GM21723 (cell line): ENCODE measurements around the gene C3AR1.
A peak's percentile ranks its signal among the peaks of the same experiment; 100 is the strongest.
"Not testable (repeated sequence)": the region's sequence is repeated elsewhere in the genome, so short reads cannot be mapped to it uniquely, and the experiment has no call there.

ENCODE experiments used
- ATAC-seq: cut with Tn5 transposase; IDR thresholded peaks from one replicate; pipeline ENCODE4 v1.9.1; 2021; ENCODE audit warnings: mild to moderate bottlenecking, moderate library complexity; ENCODE audit not compliant: unreplicated experiment

C3AR1 gene

GRCh38 chr12:8065991-8066594 is at the start of gene C3AR1:
Gene C3AR1, minus strand, starts transcription at chr12:8066359. Its CDS starts 6,174 bp downstream, at chr12:8060185.
- peak; percentile 90 for ATAC-seq

DNA sequence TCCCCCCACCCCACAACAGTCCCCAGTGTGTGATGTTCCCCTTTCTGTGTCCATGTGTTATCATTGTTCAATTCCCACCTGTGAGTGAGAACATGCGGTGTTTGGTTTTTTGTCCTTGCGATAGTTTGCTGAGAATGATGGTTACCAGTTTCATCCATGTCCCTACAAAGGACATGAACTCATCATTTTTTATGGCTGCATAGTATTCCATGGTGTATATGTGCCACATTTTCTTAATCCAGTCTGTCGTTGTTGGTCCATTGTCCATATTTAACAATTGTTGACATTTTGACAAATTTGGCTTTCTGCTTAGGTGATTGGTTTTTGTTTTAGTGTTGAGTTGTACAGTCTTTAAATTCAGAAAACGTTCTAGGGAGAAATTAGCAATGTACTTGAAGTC is 47.0 kb upstream of the C3AR1 start:
- ATAC-seq = not testable (repeated sequence)

GRCh38 chr12:8108808-8109398 is 42.7 kb upstream of the C3AR1 start:
- ATAC-seq = no peak

GRCh38 chr12:8099235-8099634 is 33.1 kb upstream of the C3AR1 start:
- no peak for ATAC-seq

GRCh38 chr12:8096281-8096915 is 30.2 kb upstream of the C3AR1 start:
- no peak for ATAC-seq

DNA sequence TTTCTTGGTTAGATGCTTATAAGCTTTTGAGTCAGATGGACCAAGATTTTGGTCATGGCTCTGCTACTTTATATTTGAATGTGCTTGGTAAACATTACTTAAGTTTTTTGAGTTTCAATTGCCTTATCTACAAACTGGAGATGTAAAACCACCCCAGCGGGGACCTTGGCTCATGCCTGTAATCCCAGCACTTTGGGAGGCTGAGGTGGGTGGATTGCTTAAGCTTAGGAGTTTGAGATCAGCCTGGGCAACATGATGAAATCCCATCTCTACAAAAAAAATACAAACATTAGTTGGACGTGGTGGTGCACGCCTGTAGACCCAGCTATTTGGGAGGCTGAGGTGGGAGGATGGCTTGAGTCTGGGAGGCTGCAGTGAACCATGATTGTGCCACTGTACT is 27.1 kb upstream of the C3AR1 start:
- ATAC-seq = no peak

GRCh38 chr12:8089716-8090115 is 23.6 kb upstream of the C3AR1 start:
- no peak for ATAC-seq

DNA sequence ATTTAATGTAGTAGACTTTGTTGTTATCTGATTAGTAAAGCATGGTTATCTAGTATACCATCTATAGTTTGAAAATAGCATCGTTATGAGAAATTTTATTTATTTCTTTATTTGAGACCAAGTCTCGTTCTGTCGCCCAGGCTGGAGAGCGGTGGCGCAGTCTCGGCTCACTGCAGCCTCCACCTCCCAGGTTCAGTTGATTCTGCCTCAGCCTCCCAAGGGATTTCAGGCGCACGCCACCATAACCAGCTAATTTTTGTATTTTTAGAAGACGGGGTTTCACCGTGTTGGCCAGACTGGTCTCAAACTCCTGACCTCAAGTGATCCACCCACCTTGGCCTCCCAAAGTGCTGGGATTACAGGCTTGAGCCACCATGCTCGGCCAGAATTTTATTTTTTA is 23.1 kb upstream of the C3AR1 start:
- ATAC-seq = not testable (repeated sequence)

GRCh38 chr12:8088574-8088973 is 22.4 kb upstream of the C3AR1 start:
- peak; percentile 79 for ATAC-seq

- ATAC-seq = no peak
These were observed 21.5 kb upstream of the C3AR1 start for GRCh38 chr12:8087666-8088065.

DNA sequence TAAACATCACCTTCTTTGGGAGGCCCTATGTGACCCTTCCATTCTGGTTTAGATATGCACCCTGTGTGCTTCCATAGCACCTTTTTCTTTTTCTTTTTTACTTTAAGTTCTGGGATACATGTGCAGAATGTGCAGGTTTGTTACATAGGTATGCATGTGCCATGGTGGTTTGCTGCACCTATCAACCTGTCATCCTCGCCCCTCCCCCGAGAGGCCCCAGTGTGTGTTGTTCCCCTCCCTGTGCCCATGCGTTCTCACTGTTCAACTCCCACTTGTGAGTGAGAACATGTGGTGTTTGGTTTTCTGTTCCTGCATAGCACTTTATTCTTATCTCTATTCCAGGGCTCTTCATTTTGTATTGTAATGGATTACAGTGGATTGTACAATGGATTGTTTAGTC is 18.2 kb upstream of the C3AR1 start:
- ATAC-seq = not testable (repeated sequence)

DNA sequence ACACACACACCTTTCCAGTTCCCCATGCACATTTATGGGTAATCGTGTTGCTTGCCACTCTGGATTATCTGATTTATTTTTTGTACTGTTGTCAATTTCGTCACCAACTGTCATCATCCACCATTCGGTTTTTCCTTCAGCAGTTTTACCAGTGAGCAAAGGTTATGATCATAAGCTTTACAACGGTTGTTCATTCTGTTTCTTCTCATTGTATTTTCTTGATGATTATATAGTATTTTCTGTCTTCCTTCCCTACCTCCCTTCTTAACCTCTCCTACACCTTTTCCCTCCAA is 16.6 kb upstream of the C3AR1 start:
- ATAC-seq = no peak

- no peak for ATAC-seq
These were observed 15.2 kb upstream of the C3AR1 start for GRCh38 chr12:8081251-8081920.

DNA sequence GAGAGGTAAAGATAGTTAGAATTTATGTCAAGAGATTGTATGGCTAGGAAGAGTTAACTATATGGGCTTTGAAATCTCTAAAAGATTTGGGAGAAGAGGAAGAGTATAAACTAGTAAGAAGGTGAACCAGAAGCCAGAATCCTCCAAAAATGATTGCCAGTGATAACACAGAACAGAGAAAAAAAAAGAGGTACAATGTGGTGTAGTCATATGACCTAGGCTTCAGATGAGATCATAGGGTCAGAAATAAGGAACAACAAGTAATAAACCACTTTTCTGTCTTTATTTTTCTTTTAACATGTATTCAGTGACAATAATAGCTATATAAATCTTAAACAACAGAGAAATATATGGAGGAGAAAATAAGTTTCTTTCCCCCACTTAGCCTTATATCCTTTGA is 14.0 kb upstream of the C3AR1 start:
- ATAC-seq = no peak

DNA sequence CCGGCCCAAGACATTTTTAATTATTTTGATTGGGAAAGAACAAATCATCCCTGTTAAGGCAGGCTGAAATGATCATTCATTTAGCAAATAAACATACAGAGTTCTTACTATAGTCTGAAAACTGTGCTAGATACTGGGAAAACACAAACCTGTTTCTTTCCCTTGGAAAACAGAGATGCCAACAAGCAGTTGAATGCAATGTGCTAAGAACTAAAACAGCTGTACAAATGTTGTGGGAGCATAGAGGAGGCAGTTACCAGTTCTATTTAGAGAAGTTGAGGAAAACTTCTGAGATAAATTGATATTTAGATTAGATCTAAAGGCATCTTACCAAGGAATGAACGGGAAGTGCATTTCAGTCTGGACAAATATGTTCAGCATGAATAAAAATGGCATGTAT is 12.8 kb upstream of the C3AR1 start:
- ATAC-seq = no peak

DNA sequence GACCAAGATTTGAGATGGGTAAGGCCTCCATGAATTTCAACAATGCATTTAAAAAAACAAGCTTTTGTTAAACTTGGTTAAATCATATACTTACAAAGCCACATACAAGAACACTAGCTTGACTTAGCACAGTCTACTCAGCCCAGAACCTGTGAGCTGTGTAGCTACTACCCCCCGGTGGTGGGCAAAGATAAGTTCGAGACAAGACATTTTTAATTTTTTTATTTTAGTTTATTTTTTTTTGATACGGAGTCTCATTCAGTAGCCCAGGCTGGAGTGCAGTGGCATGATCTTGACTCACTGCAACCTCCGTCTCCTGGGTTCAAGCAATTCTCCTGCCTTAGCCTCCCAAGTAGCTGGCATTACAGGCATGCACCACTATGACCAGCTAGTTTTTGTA is 12.2 kb upstream of the C3AR1 start:
- no peak for ATAC-seq

DNA sequence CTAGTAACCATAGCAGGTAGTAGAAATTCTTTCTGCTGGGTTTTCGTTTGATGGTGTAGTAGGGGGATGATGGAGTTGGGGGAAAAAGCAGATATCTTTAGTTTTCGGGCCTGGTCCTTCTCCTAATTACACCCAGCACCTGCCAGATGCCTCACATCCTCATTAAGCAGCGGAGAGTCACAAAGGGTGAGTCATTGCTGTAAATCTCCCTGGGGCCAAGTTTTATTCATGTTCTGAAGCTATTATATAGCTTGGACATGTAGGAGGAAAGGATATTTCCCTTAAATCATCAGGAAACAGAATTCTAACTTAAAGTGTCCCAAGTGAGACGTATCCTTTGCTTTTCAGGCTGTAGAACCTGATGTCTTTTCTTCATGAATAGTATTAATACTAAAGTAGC is 11.0 kb upstream of the C3AR1 start:
- no peak for ATAC-seq

DNA sequence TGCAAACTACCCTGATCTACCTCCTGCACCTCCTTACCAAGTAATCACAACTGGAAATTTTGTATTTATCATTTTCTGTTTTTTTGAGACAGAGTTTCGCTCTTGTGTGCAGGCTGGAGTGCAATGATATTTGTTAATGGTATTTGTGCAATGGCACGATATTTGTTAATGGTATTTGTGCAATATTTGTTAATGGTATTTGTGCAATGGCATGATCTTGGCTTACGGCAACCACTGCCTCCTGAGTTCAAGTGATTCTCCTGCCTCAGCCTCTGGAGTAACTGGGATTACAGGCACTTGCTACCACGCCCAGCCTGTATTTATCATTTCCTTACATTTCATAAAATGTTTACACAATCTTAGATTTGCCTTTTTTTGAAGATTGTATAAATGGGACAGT is 10.2 kb upstream of the C3AR1 start:
- ATAC-seq = no peak

DNA sequence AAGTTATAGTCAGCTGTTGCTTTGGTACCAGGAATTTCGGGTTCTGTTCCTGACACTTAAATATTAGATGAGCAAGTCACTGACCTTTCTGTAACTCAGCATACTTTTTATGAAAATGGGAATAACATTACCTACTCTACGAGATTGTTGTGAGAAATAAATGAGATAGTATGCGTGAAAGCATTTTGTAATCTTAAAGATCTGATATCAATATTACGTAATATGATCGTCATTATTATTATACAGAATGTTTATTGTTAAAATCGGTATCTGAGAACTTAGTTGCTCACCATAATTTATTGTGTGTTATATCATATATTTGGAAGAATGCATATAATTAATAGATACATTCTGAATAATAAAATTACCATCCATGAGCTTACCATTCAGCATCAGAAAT is 9.8 kb upstream of the C3AR1 start:
- ATAC-seq = no peak

DNA sequence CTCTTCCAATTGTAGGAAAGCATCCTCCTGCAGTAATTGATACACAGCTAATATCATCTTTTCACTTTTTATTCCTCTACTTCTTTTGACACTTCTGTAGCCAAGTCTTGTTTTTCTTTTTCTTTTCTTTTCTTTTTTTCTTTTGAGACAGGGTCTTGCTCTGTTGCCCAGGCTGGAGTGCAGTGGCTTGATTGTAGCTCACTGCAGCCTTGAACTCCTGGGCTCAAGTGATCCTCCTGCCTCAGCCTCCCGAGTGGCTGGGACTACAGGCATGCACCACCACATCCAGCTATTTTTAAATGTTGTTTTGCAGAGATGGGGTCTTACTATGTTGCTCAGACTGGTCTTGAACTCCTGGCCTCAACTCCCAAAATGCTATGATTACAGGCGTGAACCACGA is 5.7 kb upstream of the C3AR1 start:
- ATAC-seq = not testable (repeated sequence)

- no peak for ATAC-seq
These were observed 3.4 kb upstream of the C3AR1 start for GRCh38 chr12:8069582-8069981.

- no peak for ATAC-seq
These were observed 2.0 kb downstream of the C3AR1 start for GRCh38 chr12:8064131-8064530.
